MM.1S (cell line): ENCODE measurements around the gene MAGI1.

ENCODE experiments used
- DNase-seq: peaks from one replicate; pipeline ENCODE4 v3.0.0-alpha.2; 2015
- H2AFZ ChIP-seq: fragments of 300-600 bp; sonication (generic); 2 replicates; pipeline ENCODE4 v1.6.0; 2016; ENCODE audit warnings: antibody characterized with exemption, low read length
- H3F3A ChIP-seq: fragments of 300-600 bp; sonication (generic); 2 replicates; pipeline ENCODE4 v1.6.1; 2016; ENCODE audit warnings: mild to moderate bottlenecking, antibody characterized with exemption, low read length, moderate library complexity, mixed read lengths; ENCODE audit not compliant: insufficient read depth
- H3K27ac ChIP-seq: fragments of 300-600 bp; sonication (generic); 2 replicates; pipeline ENCODE4 v1.5.1; 2016; ENCODE audit warnings: mild to moderate bottlenecking, low read length
- H3K27me3 ChIP-seq: fragments of 300-600 bp; sonication (generic); replicated peaks from 2 replicates; pipeline ENCODE4 v1.6.0; 2016; ENCODE audit warnings: low read length; ENCODE audit not compliant: insufficient read depth
- H3K36me3 ChIP-seq: fragments of 300-600 bp; sonication (generic); replicated peaks from 2 replicates; pipeline ENCODE4 v1.6.1; 2016; ENCODE audit warnings: mild to moderate bottlenecking, low read length, mixed read lengths; ENCODE audit not compliant: insufficient read depth
- H3K4me1 ChIP-seq: fragments of 300-600 bp; sonication (generic); 2 replicates; pipeline ENCODE4 v1.6.1; 2016; ENCODE audit warnings: low read length, mixed read lengths
- H3K4me2 ChIP-seq: fragments of 300-600 bp; sonication (generic); 2 replicates; pipeline ENCODE4 v1.6.0; 2016; ENCODE audit warnings: low read depth, low read length
- H3K4me3 ChIP-seq: fragments of 300-600 bp; sonication (generic); 2 replicates; pipeline ENCODE4 v1.5.1; 2016; ENCODE audit warnings: low read length, mixed read lengths
- H3K79me2 ChIP-seq: fragments of 300-600 bp; sonication (generic); 2 replicates; pipeline ENCODE4 v1.6.1; 2016; ENCODE audit warnings: mixed run types, low read length, mixed read lengths
- H3K9ac ChIP-seq: fragments of 300-600 bp; sonication (generic); 2 replicates; pipeline ENCODE4 v1.6.1; 2016; ENCODE audit warnings: low read length, mixed read lengths
- H3K9me2 ChIP-seq: fragments of 300-600 bp; sonication (generic); replicated peaks from 2 replicates; pipeline ENCODE4 v1.6.1; 2016; ENCODE audit warnings: mild to moderate bottlenecking, low read length, mixed read lengths; ENCODE audit not compliant: insufficient read depth
- H3K9me3 ChIP-seq: fragments of 300-600 bp; sonication (generic); replicated peaks from 2 replicates; pipeline ENCODE4 v1.6.1; 2016; ENCODE audit warnings: mild to moderate bottlenecking, low read length, mixed read lengths; ENCODE audit not compliant: insufficient read depth
- H4K20me1 ChIP-seq: fragments of 300-600 bp; sonication (generic); 2 replicates; pipeline ENCODE4 v1.6.1; 2016; ENCODE audit warnings: mild to moderate bottlenecking, low read length, moderate library complexity, mixed read lengths; ENCODE audit not compliant: insufficient read depth
- CTCF ChIP-seq: fragments of 300-600 bp; sonication (generic); IDR thresholded peaks from 2 replicates; pipeline ENCODE4 v1.5.1; 2016; ENCODE audit warnings: antibody characterized with exemption, low read length, mixed read lengths
- EZH2 ChIP-seq: fragments of 300-600 bp; sonication (generic); optimal IDR thresholded peaks from 2 replicates; pipeline ENCODE3; 2017; ENCODE audit warnings: low read depth, mild to moderate bottlenecking, antibody characterized with exemption, low read length, mixed read lengths
- EZH2phosphoT487 ChIP-seq: fragments of 300-600 bp; sonication (generic); IDR thresholded peaks from 2 replicates; pipeline ENCODE4 v1.6.1; 2018; ENCODE audit warnings: antibody characterized with exemption, low read length

Gene MAGI1

GRCh38 chr3:65603631-65604030 is 435.1 kb downstream of the MAGI1 start:
- Histone ChIP-seq H3K4me2 (no peak overlapping the region), H4K20me1 (no peaks in the 10 kb centered on the region), H3K9me3 (no peaks in the 10 kb centered on the region), H3K4me3 (no peak overlapping the region), H3K79me2 (no peaks in the 10 kb centered on the region), H3F3A (no peaks in the 10 kb centered on the region), H3K4me1 (no peaks in the 10 kb centered on the region), H3K9me2 (no peaks in the 10 kb centered on the region), H3K27ac (no peak overlapping the region), H3K36me3 (no peaks in the 10 kb centered on the region), H3K27me3 (no peaks in the 10 kb centered on the region), H2AFZ (no peak overlapping the region), H3K9ac (no peak overlapping the region)
- no peak for DNase-seq
- TF ChIP-seq EZH2 (no peak), CTCF (no peak), EZH2phosphoT487 (no peak)

GRCh38 chr3:65600888-65601287 is 437.8 kb downstream of the MAGI1 start:
- H3K27ac ChIP-seq = no peak overlapping the region
- H2AFZ ChIP-seq = no peak overlapping the region
- H3K9me3 ChIP-seq = no peaks in the 10 kb centered on the region
- no peak overlapping the region for H3K4me3 ChIP-seq
- H3K27me3 ChIP-seq = no peaks in the 10 kb centered on the region
- H3K4me1 ChIP-seq = no peaks in the 10 kb centered on the region
- no peak for DNase-seq
- no peak overlapping the region for H3K9ac ChIP-seq
- no peaks in the 10 kb centered on the region for H4K20me1 ChIP-seq
- no peaks in the 10 kb centered on the region for H3K36me3 ChIP-seq
- no peak for TF ChIP-seq CTCF
- TF ChIP-seq EZH2 = no peak
- TF ChIP-seq EZH2phosphoT487 = no peak
- H3F3A ChIP-seq = no peaks in the 10 kb centered on the region
- H3K9me2 ChIP-seq = no peaks in the 10 kb centered on the region
- no peak overlapping the region for H3K4me2 ChIP-seq
- no peaks in the 10 kb centered on the region for H3K79me2 ChIP-seq

GRCh38 chr3:65597952-65598413 is 440.7 kb downstream of the MAGI1 start:
- Histone ChIP-seq H3K4me1 (no peaks in the 10 kb centered on the region), H3K27ac (no peak overlapping the region), H3K9me3 (no peaks in the 10 kb centered on the region), H3K9me2 (no peaks in the 10 kb centered on the region), H3K36me3 (no peaks in the 10 kb centered on the region), H3K4me2 (no peak overlapping the region), H2AFZ (no peak overlapping the region), H3K9ac (no peak overlapping the region), H3K4me3 (no peak overlapping the region), H4K20me1 (no peaks in the 10 kb centered on the region), H3K79me2 (no peaks in the 10 kb centered on the region), H3F3A (no peaks in the 10 kb centered on the region), H3K27me3 (no peaks in the 10 kb centered on the region)
- TF ChIP-seq CTCF (no peak), EZH2 (no peak), EZH2phosphoT487 (no peak)
- DNase-seq = no peak
